HUES6 (cell line): Measurements from ENCODE around the gene DAP.
"Not testable (repeated sequence)": the region's sequence is repeated elsewhere in the genome, so short reads cannot be mapped to it uniquely, and the experiment has no call there.

Experiments used
- H3K27ac ChIP-seq: 2 replicates; pipeline ENCODE4 v1.7.0; 2013; ENCODE audit warnings: low read depth, mild to moderate bottlenecking, low read length, inconsistent platforms
- H3K27me3 ChIP-seq: 2 replicates; pipeline ENCODE4 v1.6.1; 2013; ENCODE audit warnings: low read length; ENCODE audit not compliant: control insufficient read depth, insufficient read depth
- H3K36me3 ChIP-seq: 2 replicates; pipeline ENCODE4 v1.6.1; 2013; ENCODE audit warnings: low read length; ENCODE audit not compliant: control insufficient read depth, insufficient read depth
- H3K4me1 ChIP-seq: 2 replicates; pipeline ENCODE4 v1.6.1; 2013; ENCODE audit warnings: low read length; ENCODE audit not compliant: control insufficient read depth, insufficient read depth
- H3K4me3 ChIP-seq: 2 replicates; pipeline ENCODE4 v1.5.1; 2013; ENCODE audit warnings: low read depth, low read length
- H3K9ac ChIP-seq: one replicate; pipeline ENCODE4 v1.6.1; 2013; ENCODE audit warnings: mild to moderate bottlenecking, low read length
- H3K9me3 ChIP-seq: 2 replicates; pipeline ENCODE4 v1.6.1; 2013; ENCODE audit warnings: low read depth, low read length; ENCODE audit not compliant: control insufficient read depth, insufficient read depth

DAP gene

GRCh38 chr5:10724781-10725507 lies 36.1 kb downstream of the DAP start:
- Histone ChIP-seq H3K4me1 (peaks cover 3% of the 10 kb centered on the region; the same call in 1 of the 2 replicates), H3K36me3 (peaks cover 10% of the 10 kb centered on the region), H3K9me3 (no peaks in the 10 kb centered on the region), H3K9ac (no peak overlapping the region), H3K4me3 (no peak overlapping the region), H3K27me3 (no peaks in the 10 kb centered on the region), H3K27ac (no peak overlapping the region)

DNA sequence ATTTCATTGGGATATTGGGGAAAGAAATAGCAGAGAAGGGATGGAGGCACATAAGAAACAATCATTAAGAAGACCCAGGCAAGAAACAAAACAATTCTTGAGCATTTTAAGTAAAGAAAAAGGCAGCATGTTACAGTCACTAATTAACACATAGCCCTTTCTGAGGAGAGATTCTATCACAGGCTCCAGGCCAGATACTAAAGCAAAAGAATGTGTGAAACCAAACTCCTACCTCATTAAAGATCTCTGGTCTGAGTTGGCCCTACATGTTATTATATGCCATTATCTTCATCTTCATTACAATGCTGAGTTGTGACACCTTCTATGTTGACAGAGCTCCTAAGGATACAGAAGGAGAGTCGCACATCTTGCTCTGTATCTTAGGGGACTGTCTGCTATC lies 37.5 kb downstream of the DAP start:
- Histone ChIP-seq H3K36me3 (peaks cover 10% of the 10 kb centered on the region), H3K27ac (no peak overlapping the region), H3K9ac (no peak overlapping the region)

DNA sequence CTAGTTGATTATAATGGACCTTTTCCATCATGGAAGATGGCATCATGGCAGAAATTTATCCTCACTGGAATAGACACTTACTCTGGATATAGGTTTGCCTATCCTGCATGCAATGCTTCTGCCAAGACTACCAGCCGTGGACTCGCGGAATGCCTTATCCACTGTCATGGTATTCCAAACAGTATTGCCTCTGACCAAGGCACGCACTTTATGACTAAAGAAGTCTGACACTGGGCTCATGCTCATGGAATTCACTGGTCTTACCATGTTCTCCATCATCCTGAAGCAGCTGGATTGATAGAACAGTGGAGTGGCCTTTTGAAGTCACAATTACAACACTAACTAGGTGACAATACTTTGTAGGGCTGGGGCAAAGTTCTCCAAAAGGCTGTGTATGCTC lies 40.3 kb downstream of the DAP start:
- not testable (repeated sequence) for H3K9ac ChIP-seq, H3K4me1 ChIP-seq, H3K27ac ChIP-seq, H3K9me3 ChIP-seq, H3K36me3 ChIP-seq, H3K27me3 ChIP-seq, H3K4me3 ChIP-seq

More for the DNA sequence above, 37.5 kb downstream of the DAP start:
- Histone ChIP-seq H3K9me3 (no peaks in the 10 kb centered on the region), H3K4me1 (no peaks in the 10 kb centered on the region; the same call in 1 of the 2 replicates), H3K4me3 (no peak overlapping the region), H3K27me3 (no peaks in the 10 kb centered on the region)

DNA sequence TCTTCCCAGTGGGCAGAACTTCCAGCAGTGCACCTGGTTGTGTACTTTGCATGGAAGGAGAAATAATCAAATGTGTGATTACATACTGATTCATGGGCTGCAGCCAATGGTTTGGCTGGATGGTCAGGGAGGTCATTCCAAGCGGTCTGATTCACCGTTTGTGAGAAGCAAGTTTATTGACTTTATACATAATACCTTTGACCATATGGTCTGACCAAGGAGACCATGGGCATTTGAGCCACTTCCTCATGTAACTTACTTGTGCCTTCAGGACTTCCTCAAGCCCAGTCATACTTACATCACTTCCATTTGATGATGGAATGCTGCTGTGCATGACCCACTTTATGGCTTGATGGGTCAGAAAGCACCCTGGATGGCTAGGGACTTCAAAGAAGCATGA lies 41.1 kb downstream of the DAP start:
- no peak overlapping the region for H3K27ac ChIP-seq
- no peak overlapping the region for H3K4me3 ChIP-seq
- no peaks in the 10 kb centered on the region for H3K27me3 ChIP-seq
- H3K36me3 ChIP-seq: no peaks in the 10 kb centered on the region; the same call in 1 of the 2 replicates
- H3K4me1 ChIP-seq: no peaks in the 10 kb centered on the region; the same call in 1 of the 2 replicates
- no peak overlapping the region for H3K9ac ChIP-seq
- H3K9me3 ChIP-seq: no peaks in the 10 kb centered on the region

DNA sequence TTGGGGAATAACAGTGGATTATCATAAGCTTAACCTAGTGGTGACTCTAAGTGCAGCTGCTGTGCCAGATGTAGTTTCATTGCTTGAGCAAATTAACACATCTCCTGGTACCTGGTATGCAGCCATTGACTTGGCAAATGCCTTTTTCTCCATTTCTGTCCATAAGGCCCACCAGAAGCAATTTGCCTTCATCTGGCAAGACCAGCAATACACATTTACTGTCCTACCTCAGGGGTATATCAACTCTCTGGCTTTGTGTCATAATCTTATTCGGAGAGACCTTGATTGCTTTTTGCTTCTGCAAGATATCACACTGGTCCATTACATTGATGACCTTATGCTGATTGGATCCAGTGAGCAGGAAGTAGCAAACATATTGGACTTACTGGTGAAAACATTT lies 42.4 kb downstream of the DAP start:
- not testable (repeated sequence) for H3K4me3 ChIP-seq, H3K27me3 ChIP-seq, H3K9me3 ChIP-seq, H3K27ac ChIP-seq, H3K36me3 ChIP-seq, H3K4me1 ChIP-seq, H3K9ac ChIP-seq

- not testable (repeated sequence) for H3K9ac ChIP-seq, H3K9me3 ChIP-seq, H3K27ac ChIP-seq, H3K4me1 ChIP-seq, H3K4me3 ChIP-seq, H3K36me3 ChIP-seq, H3K27me3 ChIP-seq
Observed at GRCh38 chr5:10716825-10717224, 44.2 kb downstream of the DAP start.

DNA sequence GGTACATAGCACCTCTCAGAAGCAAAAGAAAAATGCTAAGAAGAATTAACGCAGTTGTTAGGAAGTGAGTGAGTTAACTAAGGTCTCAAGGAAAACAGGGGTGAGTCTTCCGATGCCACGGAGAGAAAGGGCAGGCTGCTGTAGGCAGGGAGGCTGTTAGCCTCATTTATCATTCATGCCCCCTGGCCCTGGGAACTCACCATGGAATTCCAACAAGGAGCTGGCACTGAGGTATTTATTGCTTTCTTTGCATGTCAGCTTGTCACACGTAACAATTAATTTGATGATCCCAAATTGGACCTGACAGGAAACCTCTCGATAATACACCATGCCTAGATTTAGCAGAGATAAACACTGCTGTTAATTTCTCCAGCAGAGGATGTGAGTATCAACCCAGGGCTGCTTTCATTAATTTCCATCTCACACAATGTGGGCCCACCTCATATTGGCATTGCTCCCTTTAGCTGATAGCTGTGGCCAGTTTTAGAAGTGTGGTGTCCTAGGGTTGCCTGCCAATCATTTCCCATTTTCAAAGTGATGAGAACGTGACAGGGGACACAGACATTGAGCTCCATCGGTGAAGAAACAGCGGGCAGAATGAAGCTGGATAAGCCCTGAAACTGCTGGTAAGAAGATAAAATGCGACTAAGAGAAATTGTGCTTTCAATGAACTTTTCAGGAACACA lies 45.3 kb downstream of the DAP start:
- no peaks in the 10 kb centered on the region for H3K9me3 ChIP-seq
- H3K27ac ChIP-seq: no peak overlapping the region
- H3K4me3 ChIP-seq: no peak overlapping the region
- no peaks in the 10 kb centered on the region for H3K27me3 ChIP-seq
- no peak overlapping the region for H3K9ac ChIP-seq
- H3K36me3 ChIP-seq: peaks cover 7% of the 10 kb centered on the region; the same call in 1 of the 2 replicates
- H3K4me1 ChIP-seq: no peaks in the 10 kb centered on the region

GRCh38 chr5:10712574-10713366 lies 48.3 kb downstream of the DAP start:
- Histone ChIP-seq H3K9ac (no peak overlapping the region), H3K27ac (no peak overlapping the region), H3K9me3 (no peaks in the 10 kb centered on the region), H3K36me3 (peaks cover 7% of the 10 kb centered on the region; the same call in 1 of the 2 replicates), H3K4me3 (no peak overlapping the region), H3K4me1 (peaks cover 10% of the 10 kb centered on the region), H3K27me3 (no peaks in the 10 kb centered on the region)

GRCh38 chr5:10711562-10711961 lies 49.5 kb downstream of the DAP start:
- no peak overlapping the region for H3K9ac ChIP-seq
- no peak overlapping the region for H3K27ac ChIP-seq
- peaks cover 17% of the 10 kb centered on the region for H3K4me1 ChIP-seq
- H3K27me3 ChIP-seq: no peaks in the 10 kb centered on the region
- peaks cover 7% of the 10 kb centered on the region; the same call in 1 of the 2 replicates for H3K36me3 ChIP-seq
- no peak overlapping the region for H3K4me3 ChIP-seq
- H3K9me3 ChIP-seq: no peaks in the 10 kb centered on the region

GRCh38 chr5:10710513-10711128 lies 50.4 kb downstream of the DAP start:
- no peak overlapping the region for H3K4me3 ChIP-seq
- H3K9ac ChIP-seq: no peak overlapping the region
- peaks cover 7% of the 10 kb centered on the region; the same call in 1 of the 2 replicates for H3K36me3 ChIP-seq
- H3K27me3 ChIP-seq: no peaks in the 10 kb centered on the region
- peaks cover 19% of the 10 kb centered on the region for H3K4me1 ChIP-seq
- H3K27ac ChIP-seq: no peak overlapping the region
- H3K9me3 ChIP-seq: no peaks in the 10 kb centered on the region
